PC-9 (cell line): ENCODE measurements around the gene STN1.

Source experiments
- EZH2 ChIP-seq: fragments of 200-600 bp; sonication (generic); IDR thresholded peaks from 2 replicates; pipeline ENCODE4 v1.8.0; 2017; ENCODE audit warnings: antibody characterized with exemption, low read depth
- TF ChIP-seq, protein P1 (sequence below): fragments of 200-600 bp; sonication (generic); conservative IDR thresholded peaks from 2 replicates; pipeline ENCODE4 v1.6.1; 2017; ENCODE audit warnings: mixed run types, antibody characterized with exemption, mild to moderate bottlenecking, moderate library complexity

DNA sequence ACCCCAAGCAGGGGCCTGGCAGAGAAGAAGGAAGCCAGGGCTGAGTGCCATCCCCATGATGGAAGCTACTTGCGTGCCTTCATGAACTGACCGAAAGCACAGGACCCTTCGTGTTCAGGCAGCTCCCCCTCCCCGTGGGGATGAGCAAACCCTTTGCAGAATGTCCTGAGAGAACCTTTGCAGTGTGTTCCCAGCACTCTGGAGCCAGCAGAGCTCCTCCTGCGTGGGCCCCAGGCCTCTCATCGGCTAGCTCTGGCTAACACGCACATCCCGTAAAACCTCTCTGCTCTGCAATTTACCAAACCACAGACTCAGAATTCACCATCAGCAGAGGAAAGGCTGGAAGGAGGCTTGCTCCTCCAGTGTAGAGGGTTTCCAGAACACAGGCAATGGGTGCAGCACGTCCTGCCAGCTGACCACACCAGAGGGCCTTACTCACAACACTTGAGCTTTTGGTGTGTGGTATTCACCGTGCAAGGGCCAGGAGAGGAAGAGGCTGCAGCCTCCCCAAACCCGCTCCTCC, 65.7 kb downstream of the STN1 start:
- TF ChIP-seq, protein P1, sequence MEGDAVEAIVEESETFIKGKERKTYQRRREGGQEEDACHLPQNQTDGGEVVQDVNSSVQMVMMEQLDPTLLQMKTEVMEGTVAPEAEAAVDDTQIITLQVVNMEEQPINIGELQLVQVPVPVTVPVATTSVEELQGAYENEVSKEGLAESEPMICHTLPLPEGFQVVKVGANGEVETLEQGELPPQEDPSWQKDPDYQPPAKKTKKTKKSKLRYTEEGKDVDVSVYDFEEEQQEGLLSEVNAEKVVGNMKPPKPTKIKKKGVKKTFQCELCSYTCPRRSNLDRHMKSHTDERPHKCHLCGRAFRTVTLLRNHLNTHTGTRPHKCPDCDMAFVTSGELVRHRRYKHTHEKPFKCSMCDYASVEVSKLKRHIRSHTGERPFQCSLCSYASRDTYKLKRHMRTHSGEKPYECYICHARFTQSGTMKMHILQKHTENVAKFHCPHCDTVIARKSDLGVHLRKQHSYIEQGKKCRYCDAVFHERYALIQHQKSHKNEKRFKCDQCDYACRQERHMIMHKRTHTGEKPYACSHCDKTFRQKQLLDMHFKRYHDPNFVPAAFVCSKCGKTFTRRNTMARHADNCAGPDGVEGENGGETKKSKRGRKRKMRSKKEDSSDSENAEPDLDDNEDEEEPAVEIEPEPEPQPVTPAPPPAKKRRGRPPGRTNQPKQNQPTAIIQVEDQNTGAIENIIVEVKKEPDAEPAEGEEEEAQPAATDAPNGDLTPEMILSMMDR = no peak
- no peak for TF ChIP-seq EZH2
